Trophoblast cell (in vitro differentiated cells and primary cell): ENCODE data around the gene ARHGEF12.

Experiments used
- DNase-seq, 2 donors: peaks; one replicate each; pipeline ENCODE4 v3.0.0-alpha.2; 2016
- H2AFZ ChIP-seq: 2 replicates; pipeline ENCODE4 v1.6.1; 2013; ENCODE audit warnings: low read length, moderate library complexity, mild to moderate bottlenecking; ENCODE audit not compliant: insufficient read depth, poor library complexity
- H2AK5ac ChIP-seq: 2 replicates; pipeline ENCODE4 v1.6.1; 2013; ENCODE audit warnings: mild to moderate bottlenecking, low read length
- H2BK120ac ChIP-seq: 2 replicates; pipeline ENCODE4 v1.6.1; 2013; ENCODE audit warnings: low read length, mild to moderate bottlenecking, moderate library complexity; ENCODE audit not compliant: insufficient read depth, poor library complexity
- H2BK12ac ChIP-seq: 2 replicates; pipeline ENCODE4 v1.6.1; 2013; ENCODE audit warnings: mild to moderate bottlenecking, low read length, moderate library complexity
- H2BK5ac ChIP-seq: 2 replicates; pipeline ENCODE4 v1.6.1; 2013; ENCODE audit warnings: low read length, low read depth, moderate library complexity, mild to moderate bottlenecking; ENCODE audit not compliant: poor library complexity
- H3K14ac ChIP-seq: 2 replicates; pipeline ENCODE4 v1.6.1; 2013; ENCODE audit warnings: mild to moderate bottlenecking, low read length
- H3K18ac ChIP-seq: 2 replicates; pipeline ENCODE4 v1.6.1; 2013; ENCODE audit warnings: mild to moderate bottlenecking, low read length
- H3K23ac ChIP-seq: 2 replicates; pipeline ENCODE4 v1.6.1; 2013; ENCODE audit warnings: low read length
- H3K27ac ChIP-seq: 2 replicates; pipeline ENCODE4 v1.5.1; 2013; ENCODE audit warnings: low read depth, mild to moderate bottlenecking, inconsistent platforms, low read length, moderate library complexity
- H3K27me3 ChIP-seq: 2 replicates; pipeline ENCODE4 v1.6.1; 2013; ENCODE audit warnings: inconsistent platforms, mild to moderate bottlenecking, low read length, moderate library complexity; ENCODE audit not compliant: insufficient read depth
- H3K36me3 ChIP-seq, 2 experiments: 1 replicate in 1 of 2; 2 replicates in 1 of 2; pipeline ENCODE4 v1.6.1; 2013; ENCODE audit warnings: low read length in 2 of 2, mild to moderate bottlenecking in 2 of 2, moderate library complexity in 1 of 2; ENCODE audit not compliant: insufficient read depth in 2 of 2, control insufficient read depth in 1 of 2
- H3K4ac ChIP-seq: 2 replicates; pipeline ENCODE4 v1.6.1; 2013; ENCODE audit warnings: low read depth, mild to moderate bottlenecking, low read length, moderate library complexity
- H3K4me1 ChIP-seq, 2 experiments: 1 replicate in 1 of 2; 2 replicates in 1 of 2; pipeline ENCODE4 v1.6.1; 2013; ENCODE audit warnings: low read length in 2 of 2, mild to moderate bottlenecking in 2 of 2, moderate library complexity in 1 of 2; ENCODE audit not compliant: insufficient read depth in 2 of 2, control insufficient read depth in 1 of 2
- H3K4me2 ChIP-seq: 2 replicates; pipeline ENCODE4 v1.6.1; 2013; ENCODE audit warnings: inconsistent platforms, mild to moderate bottlenecking, low read length, moderate library complexity
- H3K4me3 ChIP-seq: 2 replicates; pipeline ENCODE4 v1.5.1; 2013; ENCODE audit warnings: mild to moderate bottlenecking, low read depth, low read length, inconsistent platforms
- H3K79me1 ChIP-seq: one replicate; pipeline ENCODE4 v1.6.1; 2013; ENCODE audit warnings: low read length
- H3K79me2 ChIP-seq: 2 replicates; pipeline ENCODE4 v1.6.1; 2013; ENCODE audit warnings: low read length, mild to moderate bottlenecking; ENCODE audit not compliant: control insufficient read depth, insufficient read depth, poor library complexity
- H3K9ac ChIP-seq: 2 replicates; pipeline ENCODE4 v1.6.1; 2013; ENCODE audit warnings: mild to moderate bottlenecking, low read length
- H3K9me3 ChIP-seq: 2 replicates; pipeline ENCODE4 v1.6.1; 2013; ENCODE audit warnings: low read depth, mild to moderate bottlenecking, control low read depth, inconsistent platforms, low read length; ENCODE audit not compliant: insufficient read depth
- H4K12ac ChIP-seq: 2 replicates; pipeline ENCODE4 v1.6.1; 2013; ENCODE audit warnings: low read depth, mild to moderate bottlenecking, low read length, moderate library complexity
- H4K8ac ChIP-seq: 2 replicates; pipeline ENCODE4 v1.6.1; 2013; ENCODE audit warnings: low read depth, mild to moderate bottlenecking, low read length, moderate library complexity
- H4K91ac ChIP-seq: one replicate; pipeline ENCODE4 v1.6.1; 2013; ENCODE audit warnings: low read depth, mild to moderate bottlenecking, low read length, moderate library complexity
- WGBS: extraction: QIAGEN DNeasy Blood & Tissue Kit; methylation state at CpG from one replicate; pipeline ENCODE4 v1.1.7; 2013; ENCODE audit warnings: missing lambda C conversion rate; ENCODE audit not compliant: insufficient read length, insufficient coverage; ENCODE audit errors: extremely low coverage; 5-methylcytosine and 5-hydroxymethylcytosine counted together

Gene ARHGEF12

GRCh38 chr11:120510406-120511115, 174.3 kb downstream of the ARHGEF12 start:
- WGBS = no CpG with 5 or more reads among the region's 20 CpGs

DNA sequence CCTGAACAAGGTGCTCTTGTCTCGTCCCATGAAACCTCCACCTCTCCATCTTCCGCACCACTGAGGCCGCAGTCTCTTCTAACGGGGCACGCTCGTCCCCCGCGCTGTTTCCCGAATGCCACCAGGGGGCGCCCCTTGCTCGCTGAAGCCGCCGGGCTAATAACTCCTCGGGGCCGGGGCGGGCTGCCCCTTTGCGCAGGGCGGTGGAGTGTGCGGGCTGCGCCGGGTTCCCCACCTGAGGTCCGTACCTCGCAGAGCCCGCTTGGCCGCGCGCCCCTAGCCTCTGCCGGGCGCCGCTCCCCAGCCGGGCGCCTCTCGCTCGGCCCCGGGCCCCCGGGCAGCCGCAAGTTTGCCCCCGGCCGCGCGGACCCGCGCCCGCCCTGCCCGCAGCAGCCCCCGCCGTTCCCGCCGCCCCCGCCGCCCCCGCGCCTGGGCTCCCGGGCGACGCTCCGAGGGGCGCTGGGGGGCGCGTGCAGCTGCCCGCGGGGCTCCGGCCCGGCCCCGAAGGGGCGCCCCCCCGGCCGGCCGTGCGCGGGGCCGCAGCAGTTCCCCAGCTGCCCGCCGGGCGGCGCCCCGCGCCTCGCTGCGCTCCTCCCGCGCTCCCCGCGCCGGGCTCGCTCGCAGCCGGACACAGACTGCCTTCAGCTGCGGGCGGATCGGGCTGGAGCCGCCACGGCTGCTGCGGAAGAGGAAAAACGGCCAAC, 175.1 kb downstream of the ARHGEF12 start, which contains the start of gene GRIK4:
Gene GRIK4, plus strand, starts transcription at position 633 of the 704 bp plus-strand sequence. CDS start 148,571 bp downstream, outside the sequence.
- Histone ChIP-seq H3K36me3 (no peaks in the 10 kb centered on the region), H4K8ac (no peak within 1 kb of the TSS), H3K27me3 (peaks cover 11% of the 10 kb centered on the region), H3K27ac (no peak within 1 kb of the TSS), H3K9ac (no peak within 1 kb of the TSS), H3K4ac (no peak within 1 kb of the TSS), H2BK12ac (no peak within 1 kb of the TSS), H4K91ac (no peak within 1 kb of the TSS), H2BK120ac (no peak within 1 kb of the TSS), H4K12ac (no peak within 1 kb of the TSS), H3K14ac (no peak within 1 kb of the TSS), H3K79me1 (no peaks in the 10 kb centered on the region), H3K4me2 (peak within 1 kb of the TSS; percentile 81), H2AFZ (no peak within 1 kb of the TSS), H2AK5ac (no peak within 1 kb of the TSS), H3K23ac (no peak within 1 kb of the TSS), H2BK5ac (no peak within 1 kb of the TSS), H3K18ac (no peak within 1 kb of the TSS), H3K4me1 (no peaks in the 10 kb centered on the region), H3K4me3 (peak within 1 kb of the TSS; percentile 66), H3K9me3 (no peaks in the 10 kb centered on the region), H3K79me2 (no peaks in the 10 kb centered on the region)
- DNase-seq = peak; percentile 68 to 94
- no CpG with 5 or more reads among the region's 95 CpGs for whole genome bisulfite sequencing

More at GRCh38 chr11:120510406-120511115, 174.3 kb downstream of the ARHGEF12 start:
- DNase-seq = no peak
- Histone ChIP-seq H4K91ac (no peak overlapping the region), H3K79me2 (no peaks in the 10 kb centered on the region), H2BK120ac (no peak overlapping the region), H3K4ac (no peak overlapping the region), H3K4me1 (no peaks in the 10 kb centered on the region), H4K8ac (no peak overlapping the region), H3K14ac (no peak overlapping the region), H3K9ac (no peak overlapping the region), H3K4me2 (no peak overlapping the region), H4K12ac (no peak overlapping the region), H2BK5ac (no peak overlapping the region), H3K27ac (no peak overlapping the region), H2BK12ac (no peak overlapping the region), H3K36me3 (no peaks in the 10 kb centered on the region), H2AK5ac (no peak overlapping the region), H3K4me3 (peak overlapping the region; percentile 48), H3K79me1 (no peaks in the 10 kb centered on the region), H3K23ac (no peak overlapping the region), H3K18ac (no peak overlapping the region), H2AFZ (no peak overlapping the region), H3K27me3 (peaks cover 11% of the 10 kb centered on the region), H3K9me3 (no peaks in the 10 kb centered on the region)

- H2AK5ac ChIP-seq = no peak overlapping the region
- H3K23ac ChIP-seq = no peak overlapping the region
- H2AFZ ChIP-seq = no peak overlapping the region
- no peak overlapping the region for H3K9ac ChIP-seq
- no peak overlapping the region for H3K27ac ChIP-seq
- H4K91ac ChIP-seq = no peak overlapping the region
- no peak overlapping the region for H3K18ac ChIP-seq
- H3K4me1 ChIP-seq = peaks cover 0 to under 1% of the 10 kb centered on the region in 2 experiments
- no peaks in the 10 kb centered on the region for H3K9me3 ChIP-seq
- no peaks in the 10 kb centered on the region for H3K79me2 ChIP-seq
- no peak overlapping the region for H2BK120ac ChIP-seq
- no peak for DNase-seq
- no peak overlapping the region for H2BK5ac ChIP-seq
- H4K12ac ChIP-seq = no peak overlapping the region
- no peak overlapping the region for H3K4me3 ChIP-seq
- H3K4me2 ChIP-seq = peak overlapping the region; percentile 81
- no peak overlapping the region for H4K8ac ChIP-seq
- WGBS = no CpG with 5 or more reads among the region's 73 CpGs
- peaks cover 11% of the 10 kb centered on the region for H3K27me3 ChIP-seq
- no peaks in the 10 kb centered on the region for H3K79me1 ChIP-seq
- H3K4ac ChIP-seq = no peak overlapping the region
- H2BK12ac ChIP-seq = no peak overlapping the region
- no peaks in the 10 kb centered on the region for H3K36me3 ChIP-seq
- H3K14ac ChIP-seq = no peak overlapping the region
Measured at GRCh38 chr11:120511820-120512738, 175.9 kb downstream of the ARHGEF12 start.

DNA sequence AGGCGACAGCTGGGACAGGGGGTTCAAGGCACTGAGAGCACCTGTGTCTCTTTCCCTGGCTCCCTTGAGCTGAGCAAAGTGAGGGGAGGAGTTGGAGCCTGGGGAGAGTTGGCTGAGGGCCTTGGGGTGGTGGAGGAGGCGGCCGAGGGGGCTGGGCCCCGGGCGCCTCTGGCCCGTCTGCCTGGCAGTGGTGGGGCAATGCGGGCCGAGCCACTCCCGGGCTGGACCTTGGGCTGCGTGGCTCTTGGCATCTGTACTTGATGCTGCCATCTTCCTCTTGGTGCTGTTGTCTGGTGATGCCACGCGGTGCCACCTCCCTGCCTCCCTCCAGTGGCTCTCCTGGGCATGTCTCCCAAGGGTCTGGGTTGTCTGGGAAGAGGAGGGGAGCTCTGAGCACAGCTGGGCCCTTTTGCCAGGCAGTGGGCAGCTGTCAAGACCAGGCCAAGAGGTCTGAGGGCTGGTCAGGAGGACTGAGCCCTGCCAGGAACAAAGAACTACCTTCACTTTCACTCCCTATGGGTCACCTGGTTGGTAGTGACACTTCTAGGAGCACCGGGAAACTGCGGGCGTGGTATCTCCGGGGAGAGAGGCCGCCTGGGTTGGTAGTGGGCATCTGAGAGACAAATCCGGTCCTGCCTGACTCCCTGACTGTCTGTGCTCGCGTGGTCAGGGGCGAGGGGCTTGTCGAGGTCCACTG, 176.7 kb downstream of the ARHGEF12 start:
- Histone ChIP-seq H3K36me3 (no peaks in the 10 kb centered on the region), H3K4me2 (no peak overlapping the region), H3K4me1 (peaks cover 3 to 5% of the 10 kb centered on the region in 2 experiments), H2AK5ac (no peak overlapping the region), H3K27ac (no peak overlapping the region), H3K4ac (no peak overlapping the region), H3K9ac (no peak overlapping the region), H3K18ac (no peak overlapping the region), H3K27me3 (peaks cover 11% of the 10 kb centered on the region), H2BK5ac (no peak overlapping the region), H3K9me3 (no peaks in the 10 kb centered on the region), H4K12ac (no peak overlapping the region), H3K14ac (no peak overlapping the region), H2BK120ac (no peak overlapping the region), H3K79me2 (no peaks in the 10 kb centered on the region), H2BK12ac (no peak overlapping the region), H3K79me1 (no peaks in the 10 kb centered on the region), H3K23ac (no peak overlapping the region), H2AFZ (no peak overlapping the region), H4K91ac (no peak overlapping the region), H3K4me3 (no peak overlapping the region), H4K8ac (no peak overlapping the region)
- no CpG with 5 or more reads among the region's 22 CpGs for WGBS
- DNase-seq = no peak
